HepG2 (cell line): ENCODE data around the gene EDNRB. TPM values are rescaled to one million over a fixed set of nuclear protein-coding genes. Genes with fewer than 3 reads are reported as not detected.

Experiments used
- ATAC-seq: fragments of 200-7000 bp; cut with Tn5 transposase; 3 replicates; pipeline ENCODE4 v1.9.1; 2020; ENCODE audit warnings: mild to moderate bottlenecking, moderate library complexity
- BruUV-seq: library from RNA; stranded (reverse); fragments of 400-500 nt; replicated peaks from 2 replicates; lab custom pipeline; 2021; lab: Mats Ljungman, UMichigan
- CTCF ChIA-PET: fragments of 300-600 bp; formaldehyde crosslinking; extraction: SDS; loops from one replicate; lab custom pipeline; 2021; ENCODE audit warnings: low total read pairs, inconsistent platforms, low intra/inter-chr PET ratio; lab: Yijun Ruan, JAX
- POLR2A ChIA-PET: fragments of 350-600 bp; sonication (Branson Sonifier 250); formaldehyde crosslinking; loops from one replicate; lab custom pipeline; 2020; ENCODE audit warnings: antibody characterized with exemption, inconsistent platforms; lab: Yijun Ruan, JAX
- DNase-seq: peaks from one replicate; pipeline ENCODE4 v3.0.0-alpha.2; 2015; ENCODE audit warnings: low spot score
- FAIRE-seq: peaks from 3 replicates; lab custom pipeline; 2011; peaks lifted over from hg19 to GRCh38; lab: Jason Lieb, UNC
- H2AFZ ChIP-seq: one replicate; pipeline ENCODE4 v1.6.1; 2011; ENCODE audit warnings: low read length, inconsistent platforms
- H3K27ac ChIP-seq: fragments of 300-600 bp; 3 replicates; pipeline ENCODE4 v1.8.0; 2011; ENCODE audit warnings: mixed run types, mild to moderate bottlenecking, mixed read lengths, low read length, inconsistent platforms; ENCODE audit not compliant: insufficient read depth; ENCODE audit errors: extremely low read length
- H3K27me3 ChIP-seq, 2 experiments: fragments of 200-600 bp in 1 of 2; 2 replicates in 1 of 2; 3 replicates in 1 of 2; pipeline versions ENCODE4 v1.6.0 to v1.8.0; 2011; ENCODE audit warnings: low read length in 2 of 2, mild to moderate bottlenecking in 2 of 2, moderate library complexity in 2 of 2, inconsistent platforms in 1 of 2; ENCODE audit not compliant: insufficient read depth in 2 of 2, control insufficient read depth in 1 of 2
- H3K36me3 ChIP-seq, 2 experiments: fragments of 200-600 bp in 1 of 2; replicated peaks in 1 of 2; 2 replicates in 1 of 2; 3 replicates in 1 of 2; pipeline versions ENCODE4 v1.5.1 to v1.8.0; 2011; ENCODE audit warnings: low read length in 2 of 2, inconsistent platforms in 1 of 2; ENCODE audit not compliant: insufficient read depth in 2 of 2, control insufficient read depth in 1 of 2
- H3K4me1 ChIP-seq: 2 replicates; pipeline ENCODE4 v1.5.1; 2012; ENCODE audit warnings: low read length, inconsistent platforms; ENCODE audit not compliant: insufficient read depth
- H3K4me2 ChIP-seq: 2 replicates; pipeline ENCODE4 v1.6.0; 2011; ENCODE audit warnings: low read depth, low read length, inconsistent platforms
- H3K4me3 ChIP-seq, 3 experiments: fragments of 200-600 bp in 1 of 3; sonication (generic), shearing (Covaris generic) in 1 of 3; replicated peaks in 1 of 3; 2 replicates each; pipeline ENCODE4 v1.5.1; 2011 to 2016; ENCODE audit warnings: low read length in 3 of 3, inconsistent platforms in 2 of 3, low read depth in 2 of 3, mild to moderate bottlenecking in 2 of 3, control low read depth in 1 of 3, mixed read lengths in 1 of 3; ENCODE audit not compliant: insufficient read depth in 1 of 3
- H3K79me2 ChIP-seq: one replicate; pipeline ENCODE4 v1.6.1; 2011; ENCODE audit warnings: low read length, inconsistent platforms; ENCODE audit not compliant: insufficient read depth
- H3K9ac ChIP-seq: 2 replicates; pipeline ENCODE4 v1.6.0; 2011; ENCODE audit warnings: mild to moderate bottlenecking, low read depth, low read length, inconsistent platforms; ENCODE audit not compliant: insufficient read depth
- H3K9me3 ChIP-seq: 2 replicates; pipeline ENCODE4 v1.5.1; 2012; ENCODE audit warnings: mild to moderate bottlenecking, low read length
- H4K20me1 ChIP-seq: 2 replicates; pipeline ENCODE4 v1.6.0; 2011; ENCODE audit warnings: inconsistent platforms, mild to moderate bottlenecking, low read length, moderate library complexity; ENCODE audit not compliant: insufficient read depth
- AHDC1 ChIP-seq: sonication (generic); formaldehyde crosslinking; IDR thresholded peaks from 2 replicates; pipeline ENCODE4 v1.5.1; 2020; ENCODE audit warnings: mild to moderate bottlenecking, missing genetic modification reagents, borderline replicate concordance
- FOXK2 ChIP-seq: fragments of 450-650 bp; IDR thresholded peaks from 2 replicates; pipeline ENCODE4 v1.6.1; 2016
- PHF21A ChIP-seq: sonication (generic); formaldehyde crosslinking; IDR thresholded peaks from 2 replicates; pipeline ENCODE4 v1.5.0; 2020; ENCODE audit warnings: mild to moderate bottlenecking, missing genetic modification reagents
- TOE1 ChIP-seq: sonication (generic); formaldehyde crosslinking; IDR thresholded peaks from 2 replicates; pipeline ENCODE4 v1.4.0; 2020; ENCODE audit warnings: mild to moderate bottlenecking, missing genetic modification reagents
- TRIM24 ChIP-seq: sonication (generic); formaldehyde crosslinking; IDR thresholded peaks from 2 replicates; pipeline ENCODE4 v1.8.0; 2022; ENCODE audit warnings: mild to moderate bottlenecking, missing genetic modification reagents
- YY1 ChIP-seq: IDR thresholded peaks from 2 replicates; pipeline ENCODE4 v1.6.1; 2011; ENCODE audit warnings: low read length, low read depth, moderate library complexity, mild to moderate bottlenecking; ENCODE audit not compliant: insufficient read depth, insufficient replicate concordance
- ZC3H13 ChIP-seq: sonication (generic); formaldehyde crosslinking; IDR thresholded peaks from 2 replicates; pipeline ENCODE4 v1.8.1; 2023; ENCODE audit warnings: mild to moderate bottlenecking, missing genetic modification reagents, moderate library complexity
- ZNF276 ChIP-seq: sonication (generic); formaldehyde crosslinking; IDR thresholded peaks from 2 replicates; pipeline ENCODE4 v1.4.0; 2020; ENCODE audit warnings: mild to moderate bottlenecking, low read depth, missing genetic modification reagents
- ZNF446 ChIP-seq: sonication (generic); formaldehyde crosslinking; IDR thresholded peaks from 2 replicates; pipeline ENCODE4 v1.5.0; 2020; ENCODE audit warnings: mild to moderate bottlenecking, missing genetic modification reagents
- ZNF724P ChIP-seq: sonication (generic); formaldehyde crosslinking; IDR thresholded peaks from 2 replicates; pipeline ENCODE4 v1.8.0; 2022; ENCODE audit warnings: missing genetic modification reagents, borderline replicate concordance
- ZNF850 ChIP-seq: sonication (generic); formaldehyde crosslinking; conservative IDR thresholded peaks from 2 replicates; pipeline ENCODE4 v1.9.0; 2021; ENCODE audit warnings: mild to moderate bottlenecking, missing genetic modification reagents
- ZUFSP ChIP-seq: sonication (generic); formaldehyde crosslinking; IDR thresholded peaks from 2 replicates; pipeline ENCODE4 v1.9.0; 2021; ENCODE audit warnings: missing genetic modification reagents, mild to moderate bottlenecking, borderline replicate concordance
- in situ Hi-C: cut with HindIII; loops from 2 replicates; pipeline ENCODE4 v1.10.0; 2017; ENCODE audit warnings: low pct_unique_long_range_greater_than_20kb; ENCODE audit not compliant: extremely low pct_ligation_motif_present
- intact Hi-C: fragments of 100-400 bp; cut with micrococcal nuclease; formaldehyde crosslinking; loops from one replicate; pipeline ENCODE4 v1.10.0; 2022; ENCODE audit not compliant: unreplicated experiment
- polyA plus RNA-seq, 8 experiments: library from polyadenylated mRNA; depleted of rRNA in 3 of 8; stranded (reverse) in 7 of 8; unstranded in 1 of 8; fragments of >200 nt; fragmentation: Illumina TruSeq in 4 of 8; extraction: Trizol in 4 of 8; gene quantifications; 2 replicates each; pipeline versions ENCODE4 v1.2.1 to v1.2.3, GENCODE V29; 2011 to 2016; ENCODE audit warnings: low read depth in 4 of 8, missing spikeins in 1 of 8, mixed read lengths in 1 of 8; ENCODE audit not compliant: insufficient read depth in 1 of 8
- total RNA-seq, 5 experiments: library from RNA; depleted of rRNA; stranded (reverse); fragments of >200 nt; fragmentation: Illumina TruSeq; extraction: Trizol; gene quantifications; 2 replicates each; pipeline ENCODE4 v1.2.3, GENCODE V29; 2016; ENCODE audit warnings: low read depth in 1 of 5

Gene EDNRB
- total and polyA plus RNA-seq, 2 of the 13 experiments (the other 11 are each of a cell fraction or from before 2014, with no cell fraction given): not detected

- TF ChIP-seq ZUFSP (CRISPR knock-in tag) (no peak), FOXK2 (no peak), TOE1 (CRISPR knock-in tag) (no peak), PHF21A (CRISPR knock-in tag) (no peak), ZC3H13 (CRISPR knock-in tag) (no peak), ZNF446 (CRISPR knock-in tag) (no peak), ZNF850 (CRISPR knock-in tag) (no peak), ZNF276 (no peak), AHDC1 (CRISPR knock-in tag) (no peak), TRIM24 (no peak), YY1 (no peak), ZNF724P (CRISPR knock-in tag) (no peak)
- FAIRE-seq (no peak), ATAC-seq (no peak), DNase-seq (no peak)
- H3K27me3 ChIP-seq: no peaks in the 10 kb centered on the region; a peak in 1 of 5 replicates
- in situ Hi-C loops: no loop called here
- H3K4me3 ChIP-seq: no peak overlapping the region
- H3K36me3 ChIP-seq: no peaks in the 10 kb centered on the region
- H3K9ac ChIP-seq: no peak overlapping the region
- no peaks in the 10 kb centered on the region for H3K79me2 ChIP-seq
- no peaks in the 10 kb centered on the region for H4K20me1 ChIP-seq
- ChIA-PET POLR2A (no interaction called here), CTCF (no interaction called here)
- H3K4me1 ChIP-seq: no peaks in the 10 kb centered on the region
- H2AFZ ChIP-seq: no peak overlapping the region
- peaks cover 12% of the 10 kb centered on the region; the same call in 1 of the 2 replicates for H3K9me3 ChIP-seq
- H3K27ac ChIP-seq: no peak overlapping the region
- intact Hi-C loops: no loop called here
- H3K4me2 ChIP-seq: no peak overlapping the region
- no TSS peak for BruUV-seq
Measured at GRCh38 chr13:77857531-77858209, 61.0 kb downstream of the EDNRB start.
